Endothelial cell of umbilical vein (primary cell): ENCODE data around the gene LEPROT. TPM values are rescaled to one million over a fixed set of nuclear protein-coding genes. Genes with fewer than 3 reads are reported as not detected.

ENCODE experiments used
- Bru-seq: library from RNA; stranded (reverse); fragments of 400-500 nt; gene quantifications from one replicate; lab custom pipeline; 2021; lab: Mats Ljungman, UMichigan
- BruChase-seq, 2 experiments: library from RNA; stranded (reverse); fragments of 400-500 nt; gene quantifications; one replicate each; lab custom pipeline; 2021; lab: Mats Ljungman, UMichigan
- BruUV-seq: library from RNA; stranded (reverse); fragments of 400-500 nt; replicated peaks from 2 replicates; lab custom pipeline; 2021; lab: Mats Ljungman, UMichigan
- CTCF ChIA-PET: fragments of 300-600, 350-600 bp; sonication (Branson Sonifier 250); formaldehyde crosslinking; loops from one replicate; lab custom pipeline; 2021; ENCODE audit warnings: antibody characterized with exemption, inconsistent platforms; lab: Charles Lee
- POLR2A ChIA-PET: fragments of 300-600, 350-600 bp; sonication (Branson Sonifier 250); formaldehyde crosslinking; loops from one replicate; lab custom pipeline; 2021; ENCODE audit warnings: antibody characterized with exemption, inconsistent platforms; lab: Charles Lee
- DNase-seq: peaks from one replicate; pipeline ENCODE4 v3.0.0-alpha.2; 2011; ENCODE audit warnings: low read depth, low spot score
- FAIRE-seq: peaks from 2 replicates; lab custom pipeline; 2011; peaks lifted over from hg19 to GRCh38; lab: Jason Lieb, UNC
- H2AFZ ChIP-seq: 2 replicates; pipeline ENCODE4 v1.6.0; 2012; ENCODE audit warnings: low read depth, low read length, control low read depth, inconsistent platforms
- H3K27ac ChIP-seq: 2 replicates; pipeline ENCODE4 v1.5.1; 2011; ENCODE audit warnings: low read depth, mild to moderate bottlenecking, control low read depth, low read length, moderate library complexity; ENCODE audit not compliant: insufficient read depth
- H3K27me3 ChIP-seq, 2 experiments: 2 replicates each; pipeline versions ENCODE4 v1.6.0 to v1.6.1; 2011; ENCODE audit warnings: low read length in 2 of 2, mixed read lengths in 1 of 2; ENCODE audit not compliant: control insufficient read depth in 2 of 2, insufficient read depth in 2 of 2
- H3K36me3 ChIP-seq, 2 experiments: 2 replicates in 1 of 2; 3 replicates in 1 of 2; pipeline ENCODE4 v1.5.1; 2011; ENCODE audit warnings: low read length in 2 of 2, mild to moderate bottlenecking in 1 of 2, moderate library complexity in 1 of 2; ENCODE audit not compliant: control insufficient read depth in 2 of 2, insufficient read depth in 2 of 2; ENCODE audit errors: extremely low read depth in 1 of 2
- H3K4me1 ChIP-seq: 3 replicates; pipeline ENCODE4 v1.5.1; 2011; ENCODE audit warnings: mild to moderate bottlenecking, low read length; ENCODE audit not compliant: control insufficient read depth, insufficient read depth; ENCODE audit errors: extremely low read depth
- H3K4me2 ChIP-seq: 2 replicates; pipeline ENCODE4 v1.6.1; 2011; ENCODE audit warnings: low read length, control low read depth, mixed read lengths; ENCODE audit not compliant: insufficient read depth
- H3K4me3 ChIP-seq, 3 experiments: fragments of 200-600 bp in 1 of 3; sonication (generic), shearing (Covaris generic) in 1 of 3; replicated peaks in 1 of 3; 2 replicates each; pipeline ENCODE4 v1.5.1; 2011 to 2016; ENCODE audit warnings: control low read depth in 3 of 3, low read length in 3 of 3, mild to moderate bottlenecking in 2 of 3, inconsistent platforms in 1 of 3, low read depth in 1 of 3, moderate library complexity in 1 of 3; ENCODE audit not compliant: insufficient read depth in 1 of 3
- H3K79me2 ChIP-seq: 2 replicates; pipeline ENCODE4 v1.6.0; 2012; ENCODE audit warnings: low read length, inconsistent platforms; ENCODE audit not compliant: control insufficient read depth, insufficient read depth
- H3K9ac ChIP-seq: replicated peaks from 2 replicates; pipeline ENCODE3; 2011; ENCODE audit warnings: low read length, control low read depth; ENCODE audit not compliant: insufficient read depth; ENCODE audit errors: extremely low read depth
- H3K9me1 ChIP-seq: replicated peaks from 3 replicates; pipeline ENCODE4 v1.6.0; 2011; ENCODE audit warnings: mild to moderate bottlenecking, low read length; ENCODE audit not compliant: control insufficient read depth, insufficient read depth; ENCODE audit errors: extremely low read depth
- H3K9me3 ChIP-seq: replicated peaks from 2 replicates; pipeline ENCODE4 v1.5.1; 2012; ENCODE audit warnings: low read length, inconsistent platforms; ENCODE audit not compliant: control insufficient read depth, insufficient read depth
- H4K20me1 ChIP-seq: replicated peaks from 2 replicates; pipeline ENCODE3; 2011; ENCODE audit warnings: mild to moderate bottlenecking, low read length; ENCODE audit not compliant: control insufficient read depth, insufficient read depth; ENCODE audit errors: extremely low read depth
- FOS ChIP-seq: IDR thresholded peaks from 2 replicates; pipeline ENCODE4 v1.6.1; 2011; ENCODE audit warnings: mild to moderate bottlenecking, low read length, moderate library complexity, borderline replicate concordance; ENCODE audit not compliant: insufficient read depth
- GATA2 ChIP-seq: IDR thresholded peaks from 2 replicates; pipeline ENCODE4 v1.7.0; 2011; ENCODE audit warnings: low read depth, mild to moderate bottlenecking, moderate library complexity, mixed read lengths, low read length; ENCODE audit not compliant: insufficient read length, insufficient read depth
- MYC ChIP-seq: IDR thresholded peaks from one replicate; pipeline ENCODE4 v1.6.1; 2011; ENCODE audit warnings: mild to moderate bottlenecking, low read depth, low read length
- POLR2A ChIP-seq: IDR thresholded peaks from 2 replicates; pipeline ENCODE4 v1.6.1; 2012; ENCODE audit warnings: low read depth, mild to moderate bottlenecking, control low read depth, low read length
- POLR2AphosphoS5 ChIP-seq: IDR thresholded peaks from 2 replicates; pipeline ENCODE4 v1.6.1; 2012; ENCODE audit warnings: low read depth, mild to moderate bottlenecking, control low read depth, low read length, moderate library complexity; ENCODE audit not compliant: insufficient read depth
- dilution Hi-C: fragments of 300-500 bp; cut with MboI; formaldehyde crosslinking; loops from one replicate; pipeline ENCODE4 v1.15.0; 2019; ENCODE audit warnings: low sequenced_read_pairs; ENCODE audit not compliant: extremely low pct_ligation_motif_present
- intact Hi-C: fragments of 100-400 bp; cut with micrococcal nuclease; formaldehyde crosslinking; loops from one replicate; pipeline ENCODE4 v1.10.0; 2022
- long read RNA-seq: library from polyadenylated mRNA; stranded (forward); transcript quantifications from one replicate; pipeline ENCODE4 v2.0.0, GENCODE V29; 2021
- polyA minus RNA-seq, 3 experiments: library from RNA; depleted of rRNA, polyadenylated mRNA; stranded (reverse); fragments of >200 nt; gene quantifications; 1 replicate in 1 of 3; 2 replicates in 2 of 3; pipeline ENCODE4 v1.2.3, GENCODE V29; 2011
- polyA plus RNA-seq, 4 experiments: library from polyadenylated mRNA; depleted of rRNA in 3 of 4; stranded (reverse) in 3 of 4; unstranded in 1 of 4; fragments of >200 nt; gene quantifications; 2 replicates each; pipeline versions ENCODE4 v1.2.1 to v1.2.3, GENCODE V29; 2011 to 2012; ENCODE audit warnings: missing spikeins in 1 of 4
- total RNA-seq: library from RNA; stranded (reverse); gene quantifications from 2 replicates; pipeline ENCODE4 v1.2.3, GENCODE V29; 2021
- TF ChIP-seq, protein P1 (sequence below): IDR thresholded peaks from 2 replicates; pipeline ENCODE4 v1.6.1; 2011; ENCODE audit not compliant: insufficient read depth, insufficient read length

The LEPROT gene
- 71.7 and 80.6 TPM in 2 replicates for total RNA-seq
- polyA plus RNA-seq, result 86.0 and 94.8 TPM in 2 replicates
- polyA plus RNA-seq (2011; cell fraction: cytosol; rRNA removed), result 43.7 and 47.4 TPM in 2 replicates
- 74.2 and 99.0 TPM in 2 replicates for polyA plus RNA-seq (2011; cell fraction: nucleus; rRNA removed)
- 77.8 and 102 TPM in 2 replicates for polyA plus RNA-seq (2012)
- 150 TPM in 2 replicates for polyA minus RNA-seq
- polyA minus RNA-seq (2011; cell fraction: cytosol; rRNA and poly(A)+ RNA removed), result 5.9 TPM
- polyA minus RNA-seq (2011; cell fraction: nucleus; rRNA and poly(A)+ RNA removed), result 148 and 185 TPM in 2 replicates
- percentile 97 among the genes with signal in this experiment for Bru-seq, nascent RNA
- BruChase-seq, experiment 1, labeled RNA remaining after a 6-hour chase, result percentile 98 among the genes with signal in this experiment
- BruChase-seq, experiment 2, labeled RNA remaining after a 2-hour chase, result percentile 98 among the genes with signal in this experiment
- long read RNA-seq, full-length matches to known transcripts, result 231 of 256 reads
- long read RNA-seq, partial matches to known transcripts, result 15 of 256 reads
- long read RNA-seq, other reads (novel, unspliced or antisense), result 10 of 256 reads

GRCh38 chr1:65420590-65421350, at the start of gene LEPROT, which contains the start of gene LEPR:
TSS of gene LEPROT (plus strand) at chr1:65420668. CDS start at chr1:65420725, 57 bp downstream.
TSS of gene LEPR (plus strand) at chr1:65420668. CDS start at chr1:65565566, 144,898 bp downstream.
- H4K20me1 ChIP-seq, result no peaks in the 10 kb centered on the region
- peak within 1 kb of the TSS; percentile 71 to 79 (median 76) for H3K4me3 ChIP-seq
- no peak for DNase-seq
- peak within 1 kb of the TSS; percentile 91 for H3K9ac ChIP-seq
- dilution Hi-C loops, result no loop called here
- intact Hi-C loops, result loop anchor here (1.0 to 10.0 kb wide), 14 partner anchors 10 to 1512 kb away; partner anchors contain the start of genes AK4 and PDE4B
- peak within 1 kb of the TSS; percentile 94 for H3K4me2 ChIP-seq
- TSS peak; percentile 73 for BruUV-seq
- no peaks in the 10 kb centered on the region for H3K9me1 ChIP-seq
- ChIA-PET CTCF (interaction anchor here (0.7 to 3.2 kb wide), 11 partner anchors 10 to 346 kb away, joined by 3 to 31 read pairs (median 6); no protein-coding TSS in a partner anchor), POLR2A (interaction anchor here (0.6 to 1.4 kb wide), 5 partner anchors 9 to 166 kb away, joined by 3 to 6 read pairs (median 5); no protein-coding TSS in a partner anchor)
- peaks cover 37% of the 10 kb centered on the region for H3K79me2 ChIP-seq
- peaks cover 46% of the 10 kb centered on the region for H3K4me1 ChIP-seq
- TF ChIP-seq MYC, result no peak
- TF ChIP-seq POLR2A, result peak; percentile 83
- peak; percentile 97 for TF ChIP-seq POLR2AphosphoS5
- H3K36me3 ChIP-seq, result no peaks in the 10 kb centered on the region
- no peaks in the 10 kb centered on the region for H3K9me3 ChIP-seq
- H3K27ac ChIP-seq, result peak within 1 kb of the TSS; percentile 85
- H3K27me3 ChIP-seq, result no peaks in the 10 kb centered on the region
- no peak for FAIRE-seq
- H2AFZ ChIP-seq, result peak within 1 kb of the TSS; percentile 98

DNA sequence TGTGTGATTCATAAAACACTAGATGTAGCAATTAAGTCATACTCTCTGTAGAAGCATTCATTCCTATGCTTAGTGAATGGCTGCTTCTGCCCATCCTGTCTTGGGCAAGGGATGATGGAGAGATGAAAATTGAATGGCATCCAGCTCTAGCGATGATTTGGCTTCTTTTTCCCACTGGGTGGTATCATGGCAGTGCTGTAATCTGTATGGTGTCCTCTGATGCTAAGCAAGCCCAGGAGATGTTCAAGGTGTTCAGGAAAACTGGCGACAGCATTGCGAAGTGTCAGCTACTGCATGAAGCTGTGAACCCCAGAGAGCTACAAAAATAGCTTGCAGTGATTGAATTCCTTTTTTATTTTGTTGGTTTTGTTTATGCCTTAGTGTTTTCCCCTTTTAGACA, 48.9 kb upstream of the LEPROT start:
- Histone ChIP-seq H3K4me3 (no peak overlapping the region), H4K20me1 (no peaks in the 10 kb centered on the region), H3K9me3 (no peaks in the 10 kb centered on the region), H2AFZ (no peak overlapping the region), H3K9me1 (no peaks in the 10 kb centered on the region), H3K27ac (no peak overlapping the region), H3K9ac (no peak overlapping the region), H3K36me3 (no peaks in the 10 kb centered on the region), H3K79me2 (no peaks in the 10 kb centered on the region), H3K4me1 (no peaks in the 10 kb centered on the region), H3K4me2 (no peak overlapping the region), H3K27me3 (no peaks in the 10 kb centered on the region)
- DNase-seq (no peak), FAIRE-seq (no peak)
- intact Hi-C loops (no loop called here), dilution Hi-C loops (no loop called here)
- TF ChIP-seq FOS (no peak), GATA2 (no peak), POLR2A (no peak)
- TF ChIP-seq, protein P1, sequence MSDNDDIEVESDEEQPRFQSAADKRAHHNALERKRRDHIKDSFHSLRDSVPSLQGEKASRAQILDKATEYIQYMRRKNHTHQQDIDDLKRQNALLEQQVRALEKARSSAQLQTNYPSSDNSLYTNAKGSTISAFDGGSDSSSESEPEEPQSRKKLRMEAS, result no peak
- no TSS peak for BruUV-seq
- ChIA-PET CTCF (interaction anchor here (1.3 to 1.7 kb wide), 2 partner anchors 17 to 88 kb away, joined by 4 to 7 read pairs; no protein-coding TSS in a partner anchor), POLR2A (no interaction called here)
